DND-41 (cell line): Measurements from ENCODE around the gene C19orf47.

Source experiments
- CTCF ChIP-seq: IDR thresholded peaks from 2 replicates; pipeline ENCODE4 v1.5.1; 2012; ENCODE audit warnings: borderline replicate concordance, low read length, moderate library complexity, mild to moderate bottlenecking; ENCODE audit not compliant: poor library complexity, severe bottlenecking; ENCODE audit errors: extremely low read depth
- EZH2 ChIP-seq: IDR thresholded peaks from 3 replicates; pipeline ENCODE4 v1.6.1; 2012; ENCODE audit warnings: borderline replicate concordance, low read depth, mild to moderate bottlenecking, moderate library complexity, low read length, inconsistent platforms; ENCODE audit not compliant: severe bottlenecking

- TF ChIP-seq CTCF (no peak), EZH2 (no peak)
These were observed 837 bp upstream of the C19orf47 start for GRCh38 chr19:40348961-40349507.
